Stomach smooth muscle (tissue), 2 donors: ENCODE results near the gene MRPL46.

Experiments
- H3K27ac ChIP-seq: one replicate; pipeline ENCODE4 v1.7.0; 2013; ENCODE audit warnings: mild to moderate bottlenecking, low read length, inconsistent platforms
- H3K27me3 ChIP-seq, 2 donors: one replicate each; pipeline ENCODE4 v1.7.0; 2013; ENCODE audit warnings: low read length in 2 of 2; ENCODE audit not compliant: insufficient read depth in 2 of 2, control insufficient read depth in 1 of 2
- H3K36me3 ChIP-seq, 2 donors: one replicate each; pipeline ENCODE4 v1.7.0; 2013; ENCODE audit warnings: low read length in 2 of 2; ENCODE audit not compliant: control insufficient read depth in 2 of 2, insufficient read depth in 2 of 2
- H3K4me1 ChIP-seq: one replicate; pipeline ENCODE4 v1.7.0; 2013; ENCODE audit warnings: low read length; ENCODE audit not compliant: control insufficient read depth, insufficient read depth
- H3K4me3 ChIP-seq, 2 donors: one replicate each; pipeline ENCODE4 v1.7.0; 2013; ENCODE audit warnings: low read length in 2 of 2
- H3K9ac ChIP-seq, 2 donors: one replicate each; pipeline ENCODE4 v1.7.0; 2013; ENCODE audit warnings: low read length in 2 of 2, mild to moderate bottlenecking in 1 of 2
- H3K9me3 ChIP-seq, 2 donors: one replicate each; pipeline ENCODE4 v1.7.0; 2013; ENCODE audit warnings: low read length in 2 of 2; ENCODE audit not compliant: control insufficient read depth in 2 of 2
- donor health status: healthy.
- donor health status: Pancreatic carcinoma.

Gene MRPL46

DNA sequence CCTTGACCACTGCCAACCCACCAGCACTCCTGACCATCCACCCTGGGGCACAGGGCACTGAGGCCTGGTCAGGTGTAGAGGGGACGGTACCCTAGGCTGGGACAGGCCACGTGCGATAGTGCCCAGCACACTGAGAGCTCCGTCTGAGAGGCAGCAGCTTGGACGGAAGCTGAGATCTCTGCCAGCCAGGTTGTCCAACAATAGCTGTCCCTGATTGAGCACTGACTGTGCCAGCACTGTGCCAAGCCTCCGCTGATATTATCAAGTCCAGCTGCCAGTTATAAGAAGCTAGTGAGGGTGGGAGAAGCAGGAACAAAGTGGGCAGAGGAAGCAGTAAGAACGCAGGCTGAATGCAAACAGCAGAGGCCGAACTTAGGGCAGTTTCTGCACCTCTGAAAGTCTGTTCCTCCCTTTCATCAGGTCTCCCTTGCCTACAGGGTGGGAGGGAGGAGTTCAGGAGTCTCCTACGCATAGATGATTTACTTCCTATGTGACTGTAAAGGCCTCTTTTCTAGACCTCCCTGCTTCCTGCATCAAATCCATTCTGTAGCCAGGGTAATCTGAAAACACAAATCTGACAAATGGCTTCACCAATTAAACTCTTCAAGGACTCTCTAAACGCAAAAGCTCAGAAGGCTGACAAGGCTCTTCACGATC, 30.0 kb upstream of the MRPL46 start:
- Histone ChIP-seq H3K4me1 (no peaks in the 10 kb centered on the region), H3K27ac (no peak overlapping the region), H3K9ac (no peak overlapping the region), H3K27me3 (no peaks in the 10 kb centered on the region), H3K36me3 (peaks cover 7 to 22% of the 10 kb centered on the region in 2 donors), H3K4me3 (no peak overlapping the region), H3K9me3 (no peaks in the 10 kb centered on the region)

DNA sequence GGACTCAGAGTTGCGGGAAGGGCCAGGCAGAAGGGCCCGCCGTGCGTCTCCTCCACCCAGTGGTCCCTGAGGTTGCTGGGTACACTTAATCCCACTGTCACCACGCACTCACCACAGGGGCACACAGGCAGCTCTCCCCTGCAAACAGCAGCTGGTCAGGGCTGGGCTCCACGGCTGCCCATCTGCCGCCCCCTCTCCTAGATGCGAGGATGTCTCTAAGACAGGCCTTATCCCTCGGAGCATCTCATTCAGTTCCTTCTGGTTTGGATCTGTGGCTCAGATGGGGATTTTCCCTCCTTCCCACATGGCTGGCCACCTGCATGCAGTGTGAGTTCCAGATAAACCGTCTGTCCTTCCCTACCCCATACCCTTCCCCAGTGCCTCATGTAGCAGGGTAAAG, 26.7 kb upstream of the MRPL46 start:
- no peaks in the 10 kb centered on the region for H3K4me1 ChIP-seq
- H3K4me3 ChIP-seq, result no peak overlapping the region
- no peak overlapping the region for H3K9ac ChIP-seq
- H3K27me3 ChIP-seq, result no peaks in the 10 kb centered on the region
- no peak overlapping the region for H3K27ac ChIP-seq
- H3K36me3 ChIP-seq, result peaks cover 5 to 22% of the 10 kb centered on the region in 2 donors
- H3K9me3 ChIP-seq, result no peaks in the 10 kb centered on the region

DNA sequence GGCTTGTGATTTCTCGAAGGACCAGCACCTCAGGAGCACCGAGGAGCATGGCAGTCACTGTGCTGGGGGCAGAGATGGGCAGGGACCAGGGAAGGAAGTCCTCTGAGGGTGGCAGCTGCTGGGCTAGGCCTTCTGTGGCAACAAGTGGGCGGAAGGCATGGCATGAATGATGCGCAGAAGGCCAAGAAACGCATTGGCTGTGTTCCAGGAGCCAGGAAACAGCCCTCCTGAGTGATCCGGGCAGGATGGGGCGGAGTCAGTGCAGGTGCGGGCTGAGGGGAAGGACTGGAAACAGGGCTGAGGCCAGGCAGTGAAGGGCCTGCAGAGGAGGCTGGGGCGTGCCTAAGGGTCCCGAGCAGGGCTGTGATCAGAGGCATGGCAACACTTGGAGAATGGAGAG, 24.0 kb upstream of the MRPL46 start:
- Histone ChIP-seq H3K4me3 (no peak overlapping the region), H3K36me3 (peaks cover 0 to 13% of the 10 kb centered on the region in 2 donors), H3K9ac (no peak overlapping the region), H3K27ac (no peak overlapping the region), H3K4me1 (no peaks in the 10 kb centered on the region), H3K27me3 (no peaks in the 10 kb centered on the region), H3K9me3 (no peaks in the 10 kb centered on the region)

DNA sequence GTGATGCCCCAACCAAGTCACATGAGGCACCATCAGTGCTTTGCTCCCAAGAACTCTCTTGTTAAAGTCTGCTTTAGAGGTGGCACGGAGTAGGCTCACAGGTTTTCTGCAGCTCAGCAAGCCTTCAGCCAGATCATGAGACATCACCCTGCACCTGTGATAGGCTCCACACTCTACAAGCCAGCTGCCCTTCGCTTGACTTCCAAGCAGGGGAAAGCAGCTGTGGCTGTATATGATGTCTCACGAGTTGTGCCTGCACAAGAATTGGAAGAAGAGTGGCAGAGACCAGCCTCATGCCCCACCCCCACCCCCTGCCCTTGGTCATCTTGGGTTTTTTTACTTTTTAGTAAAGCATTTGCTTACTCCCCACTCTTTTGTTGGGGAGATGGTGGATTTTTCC, 22.8 kb upstream of the MRPL46 start:
- Histone ChIP-seq H3K9ac (no peak overlapping the region), H3K36me3 (peaks cover 0 to 5% of the 10 kb centered on the region in 2 donors), H3K4me1 (no peaks in the 10 kb centered on the region), H3K27ac (no peak overlapping the region), H3K9me3 (no peaks in the 10 kb centered on the region), H3K27me3 (no peaks in the 10 kb centered on the region), H3K4me3 (no peak overlapping the region)

DNA sequence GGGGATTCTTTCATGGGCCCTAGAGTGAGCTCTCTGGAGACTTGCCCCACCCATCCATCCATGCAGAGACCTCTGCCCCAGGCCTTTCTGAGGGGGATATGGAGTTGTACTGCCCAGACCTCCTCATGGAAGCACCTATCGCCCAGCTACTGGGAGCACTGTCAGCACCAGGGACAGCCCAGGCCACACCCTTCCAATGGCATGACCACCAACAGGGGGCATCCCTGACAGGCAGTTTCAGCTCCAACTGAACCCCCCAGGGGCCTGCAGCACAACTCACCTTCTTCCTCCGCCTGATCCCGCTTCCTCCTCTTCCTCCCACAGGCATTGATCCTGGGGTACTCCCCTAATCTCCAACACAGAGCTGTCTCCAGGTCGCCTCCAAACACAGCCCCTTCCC, 22.1 kb upstream of the MRPL46 start:
- Histone ChIP-seq H3K4me3 (no peak overlapping the region), H3K9ac (no peak overlapping the region), H3K4me1 (no peaks in the 10 kb centered on the region), H3K27me3 (no peaks in the 10 kb centered on the region), H3K36me3 (peaks cover 0 to 2% of the 10 kb centered on the region in 2 donors), H3K27ac (no peak overlapping the region), H3K9me3 (no peaks in the 10 kb centered on the region)

DNA sequence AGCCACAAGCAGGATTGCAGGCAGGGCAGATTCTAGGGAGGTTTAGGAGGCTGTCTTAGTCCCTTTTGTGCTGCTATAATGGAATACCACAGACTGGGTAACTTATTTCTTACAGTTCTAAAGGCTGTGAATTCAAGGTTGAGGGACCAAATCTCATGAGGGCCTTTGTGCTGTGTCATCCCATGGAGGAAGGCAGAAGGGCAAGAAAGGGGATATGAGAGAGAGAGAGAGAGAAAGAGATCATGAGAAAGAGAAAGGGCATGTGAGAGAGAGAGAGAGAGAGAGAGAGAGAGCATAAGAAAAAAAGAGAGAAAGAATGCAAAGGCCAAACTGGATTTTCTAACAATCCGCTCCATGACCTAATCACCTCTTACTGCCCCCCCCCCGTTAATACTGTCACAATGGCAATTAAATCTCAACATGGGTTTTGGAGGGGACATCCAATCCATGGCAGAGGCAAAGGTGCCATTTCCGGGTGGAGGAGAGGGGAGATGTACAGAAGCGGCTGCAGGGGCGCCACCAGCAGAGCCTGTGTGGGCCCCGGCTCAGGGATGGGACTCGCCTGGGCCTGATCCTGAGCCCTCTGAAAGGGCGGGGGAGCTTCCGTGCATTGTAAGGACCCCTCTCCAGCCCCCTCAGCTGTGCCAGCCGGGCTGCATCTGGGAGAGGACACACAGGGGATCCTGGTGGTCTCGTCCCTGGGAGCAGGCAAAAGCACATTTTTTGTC, 20.8 kb upstream of the MRPL46 start:
- Histone ChIP-seq H3K27me3 (no peaks in the 10 kb centered on the region), H3K27ac (no peak overlapping the region), H3K36me3 (no peaks in the 10 kb centered on the region), H3K4me1 (no peaks in the 10 kb centered on the region), H3K9ac (no peak overlapping the region), H3K4me3 (no peak overlapping the region), H3K9me3 (no peaks in the 10 kb centered on the region)

DNA sequence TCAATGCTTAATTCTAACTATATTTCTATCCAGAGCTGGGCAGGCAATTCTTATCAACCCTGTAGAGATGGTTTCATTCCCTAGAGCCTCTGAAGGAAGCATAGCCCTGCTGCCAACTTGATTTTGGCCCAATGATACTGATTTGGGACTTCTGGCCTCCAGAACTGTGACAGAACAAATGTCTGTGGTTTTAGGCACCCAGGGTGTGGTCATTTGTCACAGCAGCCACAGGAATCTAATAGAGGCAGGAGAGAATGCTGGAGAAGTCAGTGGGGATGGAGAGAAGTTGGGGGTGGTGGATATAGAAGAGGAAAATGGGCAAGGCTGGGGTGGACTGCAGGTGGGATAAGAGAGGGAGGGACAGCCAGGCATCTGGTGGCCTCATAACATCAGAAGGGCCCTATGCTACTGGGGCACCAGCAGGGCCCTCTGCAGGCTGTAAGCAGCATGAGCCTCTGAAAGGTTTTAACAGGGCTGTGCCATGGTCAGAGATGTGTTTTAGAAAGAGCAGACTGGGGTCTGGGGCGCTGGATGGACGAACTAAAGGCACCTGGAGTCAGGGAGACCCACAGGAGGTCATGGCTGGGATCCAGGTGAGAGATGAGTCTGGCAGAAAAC, 20.1 kb upstream of the MRPL46 start:
- H3K9me3 ChIP-seq, result no peaks in the 10 kb centered on the region
- H3K27ac ChIP-seq, result no peak overlapping the region
- no peaks in the 10 kb centered on the region for H3K4me1 ChIP-seq
- H3K27me3 ChIP-seq, result no peaks in the 10 kb centered on the region
- no peak overlapping the region for H3K4me3 ChIP-seq
- no peak overlapping the region for H3K9ac ChIP-seq
- no peaks in the 10 kb centered on the region for H3K36me3 ChIP-seq

DNA sequence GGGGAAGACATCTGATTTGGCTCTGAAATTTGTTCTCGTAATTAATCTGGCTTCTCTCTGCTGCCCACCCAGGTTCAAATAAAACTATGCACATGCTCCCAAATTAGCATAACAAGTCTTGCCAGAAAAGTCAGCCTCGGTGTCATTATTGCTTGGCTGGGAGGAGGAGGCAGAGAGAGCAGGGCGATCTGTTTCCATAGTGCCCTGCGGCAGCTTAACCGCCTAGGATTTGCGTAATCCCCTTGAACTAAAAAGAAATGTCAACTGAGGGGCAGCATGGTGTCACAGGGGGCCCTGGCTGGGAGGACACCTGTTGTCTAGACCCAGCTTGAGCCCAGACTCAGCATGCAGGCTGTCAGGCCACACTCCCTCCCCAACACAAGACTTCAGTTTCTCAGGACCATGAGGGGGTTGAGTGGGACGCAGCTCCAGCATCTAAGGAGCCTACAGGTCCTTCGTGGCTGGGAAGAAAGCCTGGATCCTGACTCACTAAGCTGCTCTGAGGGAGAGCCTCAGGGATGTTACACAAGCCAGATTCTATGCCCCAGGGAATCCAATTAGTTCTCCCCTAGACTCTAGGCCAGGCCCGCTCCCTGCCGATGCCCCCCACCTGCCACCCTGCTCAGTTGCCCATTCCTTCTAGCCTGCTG, 17.6 kb upstream of the MRPL46 start:
- no peak overlapping the region for H3K4me3 ChIP-seq
- peaks cover 0 to 5% of the 10 kb centered on the region in 2 donors for H3K36me3 ChIP-seq
- no peaks in the 10 kb centered on the region for H3K9me3 ChIP-seq
- H3K9ac ChIP-seq, result no peak overlapping the region
- H3K27ac ChIP-seq, result no peak overlapping the region
- H3K27me3 ChIP-seq, result no peaks in the 10 kb centered on the region
- no peaks in the 10 kb centered on the region for H3K4me1 ChIP-seq

DNA sequence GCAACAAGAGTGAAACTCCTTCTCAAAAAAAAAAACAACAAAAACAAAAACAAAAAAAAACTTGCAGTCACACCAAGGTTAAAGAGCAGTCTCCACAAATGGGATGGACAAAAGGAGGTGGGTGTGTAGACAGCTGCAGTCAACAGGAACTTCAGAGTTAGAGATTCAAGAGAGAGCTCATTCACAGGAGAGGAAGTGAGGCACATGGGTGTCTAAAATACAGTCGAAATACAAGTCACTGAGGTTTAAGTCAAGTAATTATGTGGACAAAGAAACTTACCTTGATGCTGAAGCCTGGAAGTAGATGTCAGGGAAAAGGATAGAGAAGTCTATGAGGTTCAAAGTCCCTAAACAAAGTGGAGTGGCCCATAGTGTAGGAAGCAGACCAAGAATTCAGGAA, 15.1 kb upstream of the MRPL46 start:
- Histone ChIP-seq H3K4me3 (no peak overlapping the region), H3K27ac (no peak overlapping the region), H3K9me3 (no peaks in the 10 kb centered on the region), H3K27me3 (no peaks in the 10 kb centered on the region), H3K9ac (no peak overlapping the region), H3K4me1 (no peaks in the 10 kb centered on the region), H3K36me3 (peaks cover 5 to 16% of the 10 kb centered on the region in 2 donors)

DNA sequence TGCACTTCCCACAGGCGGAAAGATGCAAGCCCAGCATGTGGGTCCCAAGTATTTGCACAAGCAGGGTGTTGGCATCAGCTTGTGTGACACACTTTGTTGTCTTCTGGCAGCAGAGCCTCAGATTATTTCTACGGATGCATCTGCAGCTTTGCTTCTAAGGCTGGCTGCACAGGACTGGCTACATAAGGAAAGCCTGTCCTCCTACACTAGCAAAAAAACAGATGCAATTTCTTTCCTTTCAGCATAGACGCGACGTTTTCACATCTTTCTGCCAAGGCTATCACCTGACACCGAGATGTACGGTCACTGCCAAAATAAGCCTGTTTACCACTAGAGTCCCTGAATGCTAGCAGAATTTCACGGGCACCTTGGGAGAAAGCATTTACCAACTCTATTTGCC, 13.8 kb upstream of the MRPL46 start:
- H3K36me3 ChIP-seq, result peaks cover 8 to 22% of the 10 kb centered on the region in 2 donors
- H3K9me3 ChIP-seq, result no peaks in the 10 kb centered on the region
- no peak overlapping the region for H3K9ac ChIP-seq
- no peaks in the 10 kb centered on the region for H3K27me3 ChIP-seq
- no peak overlapping the region for H3K27ac ChIP-seq
- peaks cover 4% of the 10 kb centered on the region for H3K4me1 ChIP-seq
- no peak overlapping the region for H3K4me3 ChIP-seq
